ENCODE data around the gene ARHGEF4. TPM values are rescaled to one million over a fixed set of nuclear protein-coding genes. Genes with fewer than 3 reads are reported as not detected.
"Not testable (repeated sequence)": the region's sequence is repeated elsewhere in the genome, so short reads cannot be mapped to it uniquely, and the experiment has no call there.

Gene ARHGEF4
- total RNA-seq, 2 donors from 2014 or later = 50.3 to 54.7 TPM

- H3K4me1 Mint-ChIP-seq = peaks cover 21% of the 10 kb centered on the region
- TF ChIP-seq, protein P1, sequence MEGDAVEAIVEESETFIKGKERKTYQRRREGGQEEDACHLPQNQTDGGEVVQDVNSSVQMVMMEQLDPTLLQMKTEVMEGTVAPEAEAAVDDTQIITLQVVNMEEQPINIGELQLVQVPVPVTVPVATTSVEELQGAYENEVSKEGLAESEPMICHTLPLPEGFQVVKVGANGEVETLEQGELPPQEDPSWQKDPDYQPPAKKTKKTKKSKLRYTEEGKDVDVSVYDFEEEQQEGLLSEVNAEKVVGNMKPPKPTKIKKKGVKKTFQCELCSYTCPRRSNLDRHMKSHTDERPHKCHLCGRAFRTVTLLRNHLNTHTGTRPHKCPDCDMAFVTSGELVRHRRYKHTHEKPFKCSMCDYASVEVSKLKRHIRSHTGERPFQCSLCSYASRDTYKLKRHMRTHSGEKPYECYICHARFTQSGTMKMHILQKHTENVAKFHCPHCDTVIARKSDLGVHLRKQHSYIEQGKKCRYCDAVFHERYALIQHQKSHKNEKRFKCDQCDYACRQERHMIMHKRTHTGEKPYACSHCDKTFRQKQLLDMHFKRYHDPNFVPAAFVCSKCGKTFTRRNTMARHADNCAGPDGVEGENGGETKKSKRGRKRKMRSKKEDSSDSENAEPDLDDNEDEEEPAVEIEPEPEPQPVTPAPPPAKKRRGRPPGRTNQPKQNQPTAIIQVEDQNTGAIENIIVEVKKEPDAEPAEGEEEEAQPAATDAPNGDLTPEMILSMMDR (conservative IDR thresholded peaks at IDR 0.05) = no peak
- Histone ChIP-seq H3K4me3 (ENCODE audit: low read length) (no peak overlapping the region), H3K36me3 (ENCODE audit: control insufficient read depth, insufficient read depth, low read length) (peaks cover 81% of the 10 kb centered on the region), H3K27ac (ENCODE audit: low read depth, low read length) (no peak overlapping the region), H3K4me1 (ENCODE audit: control insufficient read depth, insufficient read depth, low read length) (no peaks in the 10 kb centered on the region), H3K9me3 (ENCODE audit: control insufficient read depth, low read length) (no peaks in the 10 kb centered on the region), H3K27me3 (ENCODE audit: control insufficient read depth, insufficient read depth, low read length, poor library complexity, severe bottlenecking) (no peaks in the 10 kb centered on the region), H3K9ac (ENCODE audit: extremely low read depth, low read length, poor library complexity, severe bottlenecking) (no peak overlapping the region)
- no peaks in the 10 kb centered on the region for H3K27me3 Mint-ChIP-seq (ENCODE audit: insufficient read depth)
- DNase-seq = no peak
- no peak overlapping the region for H3K4me3 Mint-ChIP-seq
- no peaks in the 10 kb centered on the region for H3K9me3 Mint-ChIP-seq
- peaks cover 70% of the 10 kb centered on the region for H3K36me3 Mint-ChIP-seq (ENCODE audit: low read depth)
- 94 to 96% methylated on average over 3 to 9 of the region's 11 CpGs for WGBS, 2 experiments (ENCODE audit: insufficient coverage in 1 of 2, insufficient read length in 1 of 2)
- H3K27ac Mint-ChIP-seq = peak overlapping the region; percentile 53
Observed at GRCh38 chr2:131063501-131064283, 227.0 kb downstream of the ARHGEF4 start.

DNA sequence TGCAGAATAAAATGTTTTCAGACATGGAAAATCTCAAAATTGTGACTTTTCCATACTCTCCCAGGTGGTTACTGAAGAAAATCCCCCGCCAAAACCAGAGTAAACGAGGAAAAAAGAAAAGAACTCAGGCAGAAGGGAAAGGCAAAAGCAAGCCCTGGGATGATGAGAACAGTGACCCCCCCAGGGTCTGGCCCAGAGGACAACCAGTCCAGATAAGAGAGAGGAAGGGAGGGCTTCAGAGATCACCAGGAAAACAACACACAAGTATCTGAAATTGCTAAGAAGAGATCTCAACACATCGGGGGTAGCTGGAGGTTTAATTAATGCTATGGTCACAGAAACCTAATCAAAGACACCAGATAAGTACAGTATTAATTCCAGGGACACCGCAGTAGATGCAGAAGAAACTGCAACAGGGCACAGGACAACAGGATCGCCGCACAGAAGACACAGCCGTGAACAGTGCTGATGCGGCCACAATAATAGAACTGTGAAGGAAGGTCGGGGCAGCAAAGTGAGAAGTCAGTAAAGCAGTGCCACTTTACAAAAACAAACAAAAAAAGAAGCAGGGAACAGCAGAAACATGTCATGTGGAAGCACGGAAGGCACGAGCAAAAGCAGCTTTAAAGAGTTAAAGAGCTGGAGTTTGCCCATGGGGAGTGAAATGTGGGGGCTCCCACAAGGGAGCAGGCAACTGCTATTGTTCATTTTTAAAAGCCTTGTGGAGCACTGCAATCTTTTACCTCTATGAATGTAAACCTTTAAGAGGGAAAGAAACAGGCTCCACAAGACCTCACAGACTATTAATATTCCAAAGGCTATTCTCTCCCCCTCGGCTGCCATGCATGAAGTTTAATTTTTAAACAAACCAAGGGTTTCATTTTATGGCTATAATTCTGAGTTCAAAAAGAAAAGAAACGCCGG is 228.1 kb downstream of the ARHGEF4 start:
- Histone ChIP-seq H3K9me3 (ENCODE audit: control insufficient read depth, low read length) (no peaks in the 10 kb centered on the region), H3K4me3 (ENCODE audit: low read length) (no peak overlapping the region), H3K27ac (ENCODE audit: low read depth, low read length) (peak overlapping the region; percentile 25), H3K9ac (ENCODE audit: extremely low read depth, low read length, poor library complexity, severe bottlenecking) (no peak overlapping the region), H3K27me3 (ENCODE audit: control insufficient read depth, insufficient read depth, low read length, poor library complexity, severe bottlenecking) (no peaks in the 10 kb centered on the region), H3K36me3 (ENCODE audit: control insufficient read depth, insufficient read depth, low read length) (peaks cover 81% of the 10 kb centered on the region), H3K4me1 (ENCODE audit: control insufficient read depth, insufficient read depth, low read length) (no peaks in the 10 kb centered on the region)
- H3K27ac Mint-ChIP-seq = peak overlapping the region; percentile 20
- TF ChIP-seq, protein P1 (conservative IDR thresholded peaks at IDR 0.05) = no peak
- H3K4me1 Mint-ChIP-seq = peaks cover 21% of the 10 kb centered on the region
- H3K4me3 Mint-ChIP-seq = no peak overlapping the region
- WGBS, 2 experiments (ENCODE audit: insufficient coverage in 1 of 2, insufficient read length in 1 of 2) = 92 to 95% methylated on average over 12 to 14 of the region's 14 CpGs
- H3K9me3 Mint-ChIP-seq = no peaks in the 10 kb centered on the region
- no peaks in the 10 kb centered on the region for H3K27me3 Mint-ChIP-seq (ENCODE audit: insufficient read depth)
- H3K36me3 Mint-ChIP-seq (ENCODE audit: low read depth) = peaks cover 72% of the 10 kb centered on the region
- DNase-seq = no peak

DNA sequence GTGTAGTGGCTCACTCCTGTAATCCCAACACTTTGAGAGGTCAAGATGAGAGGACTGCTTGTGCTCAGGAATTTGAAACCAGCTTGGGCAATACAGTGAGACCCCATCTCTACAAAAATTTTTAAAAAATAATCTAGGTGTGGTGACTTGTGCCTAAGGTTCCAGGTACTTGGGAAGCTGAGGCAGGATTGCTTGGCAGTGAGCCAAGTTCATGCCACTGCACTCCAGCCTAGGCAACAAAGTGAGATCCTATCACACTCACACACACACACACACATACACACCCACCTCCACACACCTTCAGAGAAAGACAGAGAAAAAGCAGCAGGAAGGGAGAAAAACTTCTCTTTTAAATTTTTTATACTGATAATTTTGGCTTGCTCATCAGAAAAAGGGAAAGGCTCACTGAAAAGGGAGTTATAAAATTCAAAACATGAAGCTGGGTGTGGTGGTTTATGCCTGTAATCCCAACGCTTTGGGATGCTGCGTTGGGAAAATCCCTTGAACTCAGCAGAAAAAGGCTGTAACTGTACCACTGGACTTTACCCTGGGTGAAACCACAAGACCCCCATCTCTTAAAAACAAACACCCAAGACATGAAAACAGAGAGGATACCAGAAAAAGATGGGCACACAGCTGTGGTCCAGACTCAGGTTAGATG is 230.9 kb downstream of the ARHGEF4 start:
- Mint-ChIP-seq H3K27ac (peak overlapping the region; percentile 28), H3K9me3 (no peaks in the 10 kb centered on the region), H3K4me3 (no peak overlapping the region), H3K36me3 (ENCODE audit: low read depth) (peaks cover 74% of the 10 kb centered on the region), H3K4me1 (peaks cover 15% of the 10 kb centered on the region), H3K27me3 (ENCODE audit: insufficient read depth) (no peaks in the 10 kb centered on the region)
- Histone ChIP-seq H3K27me3 (ENCODE audit: control insufficient read depth, insufficient read depth, low read length, poor library complexity, severe bottlenecking) (no peaks in the 10 kb centered on the region), H3K9me3 (ENCODE audit: control insufficient read depth, low read length) (no peaks in the 10 kb centered on the region), H3K27ac (ENCODE audit: low read depth, low read length) (no peak overlapping the region), H3K4me1 (ENCODE audit: control insufficient read depth, insufficient read depth, low read length) (no peaks in the 10 kb centered on the region), H3K36me3 (ENCODE audit: control insufficient read depth, insufficient read depth, low read length) (peaks cover 86% of the 10 kb centered on the region), H3K4me3 (ENCODE audit: low read length) (no peak overlapping the region), H3K9ac (ENCODE audit: extremely low read depth, low read length, poor library complexity, severe bottlenecking) (no peak overlapping the region)
- no peak for DNase-seq
- TF ChIP-seq, protein P1 (conservative IDR thresholded peaks at IDR 0.05) = no peak
- 97 to 100% methylated on average over 2 of the region's 2 CpGs for WGBS, 2 experiments (ENCODE audit: insufficient coverage in 1 of 2, insufficient read length in 1 of 2)

DNA sequence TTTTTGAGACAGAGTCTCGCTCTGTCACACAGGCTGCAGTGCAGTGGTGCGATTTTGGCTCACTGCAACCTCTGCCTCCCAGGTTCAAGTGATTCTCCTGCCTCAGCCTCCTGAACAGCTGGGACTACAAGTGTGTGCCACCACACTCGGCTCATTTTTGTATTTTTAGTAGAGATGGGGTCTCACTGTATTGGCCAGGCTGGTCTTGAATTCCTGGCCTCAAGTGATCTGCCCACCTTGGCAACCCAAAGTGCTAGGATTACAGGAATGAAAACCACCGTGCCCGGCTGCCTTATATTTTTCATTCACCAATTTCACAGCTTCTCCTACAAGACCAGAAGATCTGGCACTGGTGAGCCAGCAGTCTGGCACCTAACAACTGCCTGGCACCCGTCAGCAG is 231.5 kb downstream of the ARHGEF4 start:
- not testable (repeated sequence) for H3K4me3 ChIP-seq (ENCODE audit: low read length); H3K9me3 Mint-ChIP-seq

More for the DNA sequence above, 231.5 kb downstream of the ARHGEF4 start:
- H3K4me1 Mint-ChIP-seq = peaks cover 13% of the 10 kb centered on the region
- H3K4me3 Mint-ChIP-seq; DNase-seq; H3K27ac ChIP-seq (ENCODE audit: low read depth, low read length); H3K4me1 ChIP-seq (ENCODE audit: control insufficient read depth, insufficient read depth, low read length); H3K9ac ChIP-seq (ENCODE audit: extremely low read depth, low read length, poor library complexity, severe bottlenecking); H3K27me3 ChIP-seq (ENCODE audit: control insufficient read depth, insufficient read depth, low read length, poor library complexity, severe bottlenecking); H3K27me3 Mint-ChIP-seq (ENCODE audit: insufficient read depth); H3K9me3 ChIP-seq (ENCODE audit: control insufficient read depth, low read length): not testable (repeated sequence)
- WGBS, 2 experiments (ENCODE audit: insufficient coverage in 1 of 2, insufficient read length in 1 of 2) = 88 to 94% methylated on average over 4 to 6 of the region's 6 CpGs
- H3K27ac Mint-ChIP-seq = peak overlapping the region; percentile 28
- peaks cover 73% of the 10 kb centered on the region for H3K36me3 Mint-ChIP-seq (ENCODE audit: low read depth)
- H3K36me3 ChIP-seq (ENCODE audit: control insufficient read depth, insufficient read depth, low read length) = peaks cover 86% of the 10 kb centered on the region
